ENCODE data around the gene PDS5B.

PDS5B gene

DNA sequence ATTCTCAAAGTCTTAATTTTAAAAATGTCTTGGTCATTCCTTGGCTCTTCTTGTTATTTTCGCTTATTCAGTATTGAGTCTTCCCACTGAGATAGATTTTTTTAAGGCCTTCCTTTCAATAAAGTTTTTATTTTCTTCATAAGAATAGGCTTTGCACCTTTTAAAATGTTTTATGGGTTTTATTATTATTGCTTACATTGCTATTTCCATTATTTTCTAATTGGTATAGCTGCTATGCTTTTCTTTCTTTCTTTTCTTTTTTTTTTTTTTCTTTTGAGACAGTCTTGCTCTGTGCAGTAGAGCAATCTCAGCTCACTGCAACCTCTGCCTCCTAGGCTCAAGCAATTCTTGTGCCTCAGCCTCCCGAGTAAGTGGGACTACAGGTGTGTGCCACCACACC is 195.7 kb downstream of the PDS5B start:
- H3K4me3 ChIP-seq (ENCODE audit: low read depth, low read length) = no peak overlapping the region
- TF ChIP-seq, protein P1, sequence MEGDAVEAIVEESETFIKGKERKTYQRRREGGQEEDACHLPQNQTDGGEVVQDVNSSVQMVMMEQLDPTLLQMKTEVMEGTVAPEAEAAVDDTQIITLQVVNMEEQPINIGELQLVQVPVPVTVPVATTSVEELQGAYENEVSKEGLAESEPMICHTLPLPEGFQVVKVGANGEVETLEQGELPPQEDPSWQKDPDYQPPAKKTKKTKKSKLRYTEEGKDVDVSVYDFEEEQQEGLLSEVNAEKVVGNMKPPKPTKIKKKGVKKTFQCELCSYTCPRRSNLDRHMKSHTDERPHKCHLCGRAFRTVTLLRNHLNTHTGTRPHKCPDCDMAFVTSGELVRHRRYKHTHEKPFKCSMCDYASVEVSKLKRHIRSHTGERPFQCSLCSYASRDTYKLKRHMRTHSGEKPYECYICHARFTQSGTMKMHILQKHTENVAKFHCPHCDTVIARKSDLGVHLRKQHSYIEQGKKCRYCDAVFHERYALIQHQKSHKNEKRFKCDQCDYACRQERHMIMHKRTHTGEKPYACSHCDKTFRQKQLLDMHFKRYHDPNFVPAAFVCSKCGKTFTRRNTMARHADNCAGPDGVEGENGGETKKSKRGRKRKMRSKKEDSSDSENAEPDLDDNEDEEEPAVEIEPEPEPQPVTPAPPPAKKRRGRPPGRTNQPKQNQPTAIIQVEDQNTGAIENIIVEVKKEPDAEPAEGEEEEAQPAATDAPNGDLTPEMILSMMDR (conservative IDR thresholded peaks at IDR 0.05; ENCODE audit: low read depth, low read length) = no peak
- DNase-seq (ENCODE audit: low read depth) = no peak

DNA sequence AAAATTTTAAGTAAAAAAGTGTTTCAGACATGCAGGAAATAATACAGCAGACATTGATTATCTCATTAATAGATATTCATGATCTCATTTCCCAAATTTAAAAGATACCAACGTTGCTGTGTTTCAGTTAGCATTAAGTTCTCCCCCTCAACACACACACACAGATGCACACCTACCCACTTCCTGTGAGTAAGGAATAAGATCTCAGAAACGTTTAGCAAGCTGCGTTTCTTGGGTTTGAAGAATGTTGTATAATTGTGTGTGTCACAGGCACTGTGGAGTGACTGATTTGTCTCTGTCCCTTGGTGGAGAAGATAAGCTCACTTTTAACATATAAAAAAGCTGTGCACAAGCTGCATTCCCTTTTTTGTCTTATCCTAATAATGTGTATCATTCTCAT is 196.8 kb downstream of the PDS5B start:
- TF ChIP-seq, protein P1 (conservative IDR thresholded peaks at IDR 0.05; ENCODE audit: low read depth, low read length) = no peak
- H3K4me3 ChIP-seq (ENCODE audit: low read depth, low read length) = no peak overlapping the region
- peak; percentile 46 for DNase-seq (ENCODE audit: low read depth)

DNA sequence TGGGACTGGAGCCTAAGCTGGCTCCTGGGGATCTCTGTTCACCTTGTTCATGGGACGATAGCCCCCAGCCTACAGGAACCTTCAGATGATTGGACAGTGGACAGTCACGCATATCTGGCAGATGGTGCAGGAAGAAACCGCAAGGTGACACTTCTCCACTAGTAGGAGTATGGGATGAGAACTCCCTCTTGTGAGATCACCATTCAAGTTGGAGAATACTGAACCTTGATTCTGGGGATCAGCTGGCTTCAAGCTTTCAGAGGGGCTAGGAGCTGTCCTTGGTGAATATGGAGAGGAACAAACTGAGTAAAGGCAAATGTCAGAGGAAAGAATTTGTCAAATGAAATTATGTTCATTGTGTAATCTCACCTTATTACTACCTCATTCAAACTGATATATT is 204.5 kb downstream of the PDS5B start:
- peak; percentile 20 for DNase-seq (ENCODE audit: low read depth)
- H3K4me3 ChIP-seq (ENCODE audit: low read depth, low read length) = no peak overlapping the region
- TF ChIP-seq, protein P1 (conservative IDR thresholded peaks at IDR 0.05; ENCODE audit: low read depth, low read length) = peak; percentile 24

DNA sequence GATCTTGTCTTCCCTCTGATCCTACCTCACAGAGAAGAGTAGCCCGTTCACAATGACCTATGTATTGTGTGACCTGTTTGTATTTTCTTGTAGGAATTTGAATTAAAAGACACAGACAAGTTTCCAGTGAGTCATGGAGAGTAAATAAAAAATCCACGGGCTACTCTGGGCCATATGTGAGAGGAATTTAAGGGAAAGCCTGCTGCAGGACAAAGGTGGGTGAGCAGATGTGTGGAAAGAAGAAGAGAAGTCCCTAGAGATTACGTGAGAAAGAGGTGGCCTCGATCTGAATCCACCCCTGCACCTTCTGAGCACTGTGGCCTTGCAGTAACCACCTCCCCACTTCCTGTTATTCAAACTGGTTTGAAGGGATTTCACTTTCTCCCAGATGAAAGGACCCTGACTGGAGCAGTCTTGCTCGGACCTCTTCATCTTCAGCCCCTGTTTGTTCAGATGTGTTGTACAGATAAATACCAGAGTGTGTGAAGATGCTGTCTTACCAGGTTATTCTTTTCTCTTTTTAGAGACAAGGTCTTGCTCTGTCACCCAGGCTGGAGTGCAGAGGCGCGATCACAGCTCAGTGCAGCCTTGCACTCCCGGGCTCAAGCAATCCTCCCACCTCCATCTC is 205.4 kb downstream of the PDS5B start:
- H3K4me3 ChIP-seq (ENCODE audit: low read depth, low read length) = no peak overlapping the region
- peak; percentile 58 for DNase-seq (ENCODE audit: low read depth)
- TF ChIP-seq, protein P1 (conservative IDR thresholded peaks at IDR 0.05; ENCODE audit: low read depth, low read length) = no peak

DNA sequence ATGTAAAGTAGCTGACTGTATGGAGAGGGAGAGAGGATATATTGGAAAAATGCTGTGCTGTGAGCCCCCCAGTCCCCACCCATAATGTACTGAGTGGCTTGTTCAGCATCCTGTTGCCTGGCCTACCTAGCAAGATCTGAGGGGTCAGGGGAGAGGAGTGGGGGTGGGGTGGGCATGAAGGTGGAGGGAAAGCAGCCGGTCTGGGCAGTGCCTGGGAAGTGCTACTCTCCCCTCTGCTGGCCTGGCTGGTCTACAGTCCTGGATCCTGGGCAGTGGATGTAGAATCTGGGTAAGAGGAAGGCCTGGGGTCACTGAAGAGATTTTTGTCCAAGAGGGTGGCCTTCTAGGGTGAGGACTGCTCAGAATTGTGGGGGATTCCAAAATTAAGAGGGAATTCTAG is 210.5 kb downstream of the PDS5B start:
- TF ChIP-seq, protein P1 (conservative IDR thresholded peaks at IDR 0.05; ENCODE audit: low read depth, low read length) = no peak
- H3K4me3 ChIP-seq (ENCODE audit: low read depth, low read length) = no peak overlapping the region
- DNase-seq (ENCODE audit: low read depth) = no peak

DNA sequence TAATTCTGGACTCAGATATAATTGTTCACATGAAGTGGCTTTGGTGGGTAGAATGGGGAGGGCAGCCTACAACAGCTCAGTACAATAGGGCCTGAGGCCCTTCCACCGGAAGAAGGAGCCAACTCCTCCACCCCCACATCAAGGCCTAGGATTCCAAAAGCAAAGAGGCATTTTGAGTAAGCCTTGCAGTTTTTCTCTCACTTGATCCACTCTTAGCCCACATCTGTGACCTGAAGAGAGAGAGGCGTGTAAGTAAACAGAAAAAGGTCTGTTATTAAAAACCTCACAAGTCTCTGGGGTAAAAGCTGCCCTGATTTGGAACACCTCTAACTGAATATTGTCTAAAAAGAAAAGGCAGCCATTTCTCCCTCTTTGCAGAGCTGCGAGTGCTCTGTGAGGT is 215.9 kb downstream of the PDS5B start:
- TF ChIP-seq, protein P1 (conservative IDR thresholded peaks at IDR 0.05; ENCODE audit: low read depth, low read length) = no peak
- peak; percentile 15 for DNase-seq (ENCODE audit: low read depth)
- H3K4me3 ChIP-seq (ENCODE audit: low read depth, low read length) = no peak overlapping the region

DNA sequence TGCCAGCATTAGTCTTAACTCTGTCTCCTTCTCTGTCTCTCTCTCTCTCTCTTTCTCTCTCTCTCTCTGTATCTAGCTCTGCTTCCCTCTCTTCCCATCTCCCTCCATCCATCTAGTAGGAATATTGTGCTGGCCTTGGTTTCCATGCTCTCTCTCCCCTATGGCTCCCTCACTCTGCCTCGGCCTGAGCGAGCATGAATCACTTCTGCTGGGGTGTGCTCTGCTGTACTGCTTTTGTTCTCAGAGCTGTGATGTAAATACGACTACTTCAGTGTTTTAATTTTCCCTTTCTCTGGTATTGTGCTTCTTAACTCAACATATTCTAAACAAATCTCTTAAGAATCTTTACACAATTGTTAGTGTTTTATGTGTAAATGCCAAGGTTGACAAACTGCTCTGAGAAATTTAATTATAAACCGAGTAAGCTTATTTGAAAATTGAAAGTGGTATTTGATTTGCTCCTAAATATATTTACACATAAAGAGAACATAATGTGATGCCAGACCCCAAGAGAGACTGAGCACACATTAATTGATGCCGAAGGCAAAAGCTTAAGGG is 218.5 kb downstream of the PDS5B start:
- H3K4me3 ChIP-seq (ENCODE audit: low read depth, low read length) = no peak overlapping the region
- peak; percentile 55 for DNase-seq (ENCODE audit: low read depth)
- TF ChIP-seq, protein P1 (conservative IDR thresholded peaks at IDR 0.05; ENCODE audit: low read depth, low read length) = no peak
